HG02763 (cell line): ENCODE data around the gene MEGF11.

ENCODE experiments used
- ATAC-seq: cut with Tn5 transposase; IDR thresholded peaks from one replicate; pipeline ENCODE4 v1.9.1; 2021; ENCODE audit warnings: mild to moderate bottlenecking, moderate library complexity; ENCODE audit not compliant: unreplicated experiment

MEGF11 gene

GRCh38 chr15:65926899-65927298 lies 326.7 kb downstream of the MEGF11 start:
- ATAC-seq, result no peak

GRCh38 chr15:65926459-65926858 lies 327.1 kb downstream of the MEGF11 start:
- no peak for ATAC-seq

DNA sequence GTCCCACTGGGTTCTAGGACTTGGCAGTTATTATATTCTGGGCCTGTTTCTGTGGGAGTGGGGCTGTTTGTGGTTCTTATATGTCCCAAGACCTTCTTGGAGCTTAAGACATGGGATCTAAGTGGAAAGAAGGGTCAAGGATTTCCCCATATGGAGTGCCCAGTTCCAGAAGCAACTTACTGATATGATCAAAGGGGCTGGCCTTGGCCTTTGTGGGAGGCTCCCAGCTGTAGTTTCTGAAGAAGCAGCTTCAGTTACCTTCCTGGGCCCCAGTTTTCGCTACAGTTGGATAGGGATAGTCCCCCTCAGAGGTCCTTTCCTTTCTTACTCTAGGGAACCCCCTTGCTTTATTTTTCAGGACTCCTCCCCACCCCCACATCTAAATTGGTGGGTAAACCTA lies 328.2 kb downstream of the MEGF11 start:
- no peak for ATAC-seq

DNA sequence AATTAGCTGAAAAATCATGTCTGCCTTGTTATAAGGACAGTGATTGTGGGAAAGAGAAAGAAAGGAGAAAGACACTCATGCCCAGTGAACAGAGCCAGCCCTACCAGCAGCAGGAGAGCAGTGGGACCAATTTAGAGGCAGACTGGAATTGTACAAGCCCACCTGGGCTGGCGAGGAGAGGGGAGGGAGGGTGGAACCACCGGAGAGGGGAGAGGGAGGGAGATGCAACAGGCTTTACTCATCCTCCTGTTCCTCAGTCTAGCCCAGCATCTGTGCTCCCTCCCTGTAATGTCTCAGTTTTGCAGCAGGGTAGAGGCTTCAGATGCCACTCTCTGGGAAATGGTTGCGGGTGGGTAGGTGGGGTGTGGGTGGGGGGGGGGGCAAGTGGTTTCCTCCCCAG lies 329.5 kb downstream of the MEGF11 start:
- no peak for ATAC-seq

DNA sequence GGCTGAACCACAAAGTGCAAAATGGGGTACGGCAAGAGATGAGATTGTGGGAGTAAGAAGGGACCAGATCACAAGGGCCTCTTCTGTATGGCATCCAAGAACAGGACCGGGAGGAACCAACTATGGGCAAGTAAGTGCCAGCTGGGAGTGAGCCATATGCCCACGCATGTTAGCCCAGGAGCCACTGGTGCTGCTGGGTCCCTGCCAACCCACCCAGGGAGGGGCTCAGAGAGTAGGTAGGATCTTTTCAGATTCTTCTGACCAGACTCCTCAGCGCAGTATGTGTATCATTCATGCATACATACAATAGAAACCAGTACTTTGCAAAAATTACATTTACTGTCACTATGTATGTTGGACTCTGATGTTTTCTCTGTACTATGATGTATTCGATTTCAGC lies 330.3 kb downstream of the MEGF11 start:
- no peak for ATAC-seq

DNA sequence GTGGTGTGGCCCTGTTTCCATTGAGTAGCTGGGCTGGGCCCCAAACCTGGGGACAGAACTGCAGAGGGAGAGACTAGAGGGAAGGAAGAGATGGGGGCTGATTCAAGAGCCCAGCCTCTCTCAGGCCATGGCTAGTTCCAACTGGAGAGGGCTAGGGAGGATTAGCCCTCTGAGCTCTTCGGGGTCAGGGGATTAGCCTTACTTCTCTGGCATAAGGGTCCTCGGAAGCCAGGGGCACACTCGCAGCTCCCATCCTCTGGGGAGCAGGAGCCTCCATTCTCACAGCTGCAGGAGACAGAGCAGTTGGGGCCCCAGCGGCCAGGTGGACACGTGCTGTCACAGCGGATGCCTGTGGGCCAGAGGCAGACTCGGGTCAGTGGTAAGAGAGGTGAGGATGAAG lies 330.9 kb downstream of the MEGF11 start:
- no peak for ATAC-seq

GRCh38 chr15:65921780-65922179 lies 331.8 kb downstream of the MEGF11 start:
- ATAC-seq, result no peak

DNA sequence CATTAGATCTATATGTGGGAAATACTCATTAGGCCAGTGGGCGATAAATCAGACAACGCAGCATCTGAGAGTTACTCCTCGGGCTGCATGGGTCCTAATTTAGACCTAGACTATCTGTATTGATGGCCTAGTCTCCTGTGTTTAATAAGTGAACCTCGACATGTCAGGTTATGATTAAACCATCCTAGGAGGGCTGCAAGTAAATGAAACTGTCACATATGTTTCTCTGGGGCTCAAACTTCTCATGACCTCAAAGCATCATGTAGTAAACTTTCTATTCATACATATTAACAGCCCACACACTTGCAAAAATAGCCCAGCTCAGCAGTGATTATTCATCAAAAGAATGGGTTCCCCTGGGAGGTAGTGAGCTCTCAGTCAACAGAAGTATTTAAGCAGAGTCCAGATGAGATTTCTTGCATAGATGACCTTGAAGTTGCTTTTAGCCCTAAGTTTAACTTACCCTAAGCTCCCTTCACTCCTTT lies 332.7 kb downstream of the MEGF11 start:
- no peak for ATAC-seq

DNA sequence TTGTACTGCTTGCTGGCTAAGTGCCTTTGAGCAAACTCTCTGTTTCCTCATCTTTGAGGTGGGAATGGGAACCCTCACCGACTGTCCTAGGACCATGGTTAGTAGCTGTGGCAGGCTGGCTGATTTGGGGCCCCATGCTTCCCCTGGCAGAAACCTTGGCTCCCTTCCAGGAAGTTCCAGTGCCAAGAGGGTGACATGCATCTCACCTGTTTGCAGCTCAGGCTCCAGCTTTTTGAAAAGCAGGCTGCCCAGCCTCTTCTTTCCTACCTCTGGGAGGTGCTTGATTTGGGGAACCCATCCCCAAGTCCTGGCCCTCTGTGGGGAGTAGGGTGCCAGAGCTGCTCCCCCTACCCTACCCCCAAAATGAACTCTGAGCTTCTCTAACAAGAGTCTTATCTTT lies 333.4 kb downstream of the MEGF11 start:
- no peak for ATAC-seq

DNA sequence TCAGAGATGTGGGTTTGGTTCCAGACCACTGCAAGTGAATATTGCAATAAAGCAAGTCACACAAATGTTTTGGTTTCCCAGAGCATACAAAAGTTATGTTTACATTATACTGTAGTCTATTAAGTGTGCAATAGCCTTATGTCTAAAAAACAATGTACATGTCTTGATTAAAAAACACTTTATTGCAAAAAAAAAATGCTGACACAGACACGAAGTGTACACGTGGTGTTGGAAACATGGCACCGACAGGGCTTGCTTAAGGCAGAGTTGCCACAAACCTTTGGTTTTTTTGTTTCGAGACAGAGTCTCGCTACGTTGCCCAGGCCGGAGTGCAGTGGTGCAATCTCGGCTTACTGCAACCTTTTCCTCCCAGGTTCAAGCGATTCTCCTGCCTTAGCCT lies 334.2 kb downstream of the MEGF11 start:
- ATAC-seq, result no peak

DNA sequence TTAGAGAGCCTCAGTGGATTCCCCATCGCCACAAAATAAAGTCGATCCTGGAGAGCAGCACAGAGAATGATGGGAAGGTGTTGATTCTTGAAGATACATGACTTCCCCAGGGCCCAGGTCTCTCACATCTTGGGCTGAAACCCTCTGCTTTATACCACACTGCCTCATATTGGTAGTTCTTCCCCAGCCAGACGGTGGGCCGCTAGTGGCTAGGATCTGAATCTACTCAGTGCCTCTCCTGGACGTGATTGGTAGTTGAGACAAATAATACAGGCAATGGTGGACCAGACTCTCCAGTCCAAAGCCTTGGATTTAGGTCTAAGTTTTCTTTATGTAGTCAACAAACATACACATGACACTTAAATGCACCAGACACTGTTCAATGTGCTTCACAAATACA lies 334.6 kb downstream of the MEGF11 start:
- ATAC-seq, result no peak

DNA sequence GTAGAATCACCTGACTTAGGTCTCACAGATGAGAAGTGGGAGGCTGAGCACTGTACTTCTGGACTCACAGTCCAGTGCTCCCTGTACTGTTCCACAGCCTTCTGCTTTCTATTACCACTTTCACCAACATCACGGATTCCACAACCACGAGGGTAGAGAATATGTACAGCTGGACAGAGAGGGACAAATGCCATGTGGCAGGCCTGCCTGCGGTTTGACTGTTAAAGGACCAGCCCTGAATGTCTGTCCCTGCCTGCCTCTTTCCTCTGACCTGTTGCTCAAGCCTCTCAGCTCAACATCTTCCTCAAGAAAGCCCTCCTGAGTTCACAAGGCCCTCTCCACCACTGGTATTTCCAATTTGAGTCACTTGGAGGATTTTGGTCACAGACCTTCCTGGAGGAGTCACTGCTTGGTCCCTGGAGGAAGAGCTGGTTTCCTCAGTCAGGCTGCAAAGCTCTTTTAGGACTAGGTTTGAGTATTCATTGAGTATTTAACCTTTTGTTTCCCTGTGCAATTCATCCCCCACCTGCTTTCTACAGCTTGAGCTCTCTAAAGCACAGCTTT lies 335.1 kb downstream of the MEGF11 start:
- ATAC-seq, result no peak

GRCh38 chr15:65917936-65918335 lies 335.6 kb downstream of the MEGF11 start:
- no peak for ATAC-seq

DNA sequence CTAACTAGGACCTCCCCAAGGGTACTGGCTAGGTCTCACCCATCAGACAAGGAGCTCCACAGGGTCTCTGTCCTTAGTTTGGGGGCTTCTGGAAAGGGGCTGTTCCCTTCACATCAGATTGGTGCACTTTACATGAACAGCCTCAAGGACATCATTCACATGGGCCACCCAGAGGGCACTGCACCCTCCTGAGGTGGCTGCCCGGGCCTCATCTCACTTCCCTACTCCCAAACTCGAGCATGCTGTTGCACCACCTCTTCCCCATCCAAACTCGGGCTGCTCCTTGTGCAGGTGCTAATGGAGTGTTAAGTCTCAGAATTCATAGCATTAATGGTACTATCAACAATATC lies 336.2 kb downstream of the MEGF11 start:
- no peak for ATAC-seq

GRCh38 chr15:65916664-65917406 lies 336.7 kb downstream of the MEGF11 start:
- peak; percentile 51 for ATAC-seq

DNA sequence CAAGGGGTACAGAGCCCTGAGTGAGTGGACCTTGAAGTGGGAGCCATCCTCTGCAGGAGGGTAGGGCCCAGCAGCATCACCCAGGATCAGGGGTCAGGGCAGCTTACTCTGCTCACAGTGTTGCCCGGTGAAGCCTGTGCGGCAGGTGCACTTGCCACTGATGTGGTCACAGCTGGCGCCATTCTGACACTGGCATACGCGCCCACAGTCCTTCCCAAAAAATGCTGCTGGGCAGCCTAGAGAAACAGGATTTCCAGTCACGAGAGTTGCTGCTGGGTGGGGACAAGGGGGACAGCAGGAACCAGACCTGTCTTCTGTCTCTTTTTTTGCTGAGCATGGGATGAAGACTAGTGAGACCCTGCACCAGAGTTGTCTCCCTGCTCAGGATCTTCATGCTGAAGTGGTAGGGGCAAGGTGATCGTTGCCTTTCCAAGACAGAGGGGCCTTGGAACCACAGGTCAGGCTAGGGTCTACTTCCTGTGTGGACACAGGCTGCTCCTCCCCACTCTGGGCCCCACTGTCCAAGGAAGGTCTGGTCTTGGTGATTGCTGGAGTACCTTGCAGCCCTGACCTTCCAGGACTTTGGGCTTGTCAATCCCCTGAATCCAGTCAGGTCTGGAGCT lies 337.4 kb downstream of the MEGF11 start:
- no peak for ATAC-seq

DNA sequence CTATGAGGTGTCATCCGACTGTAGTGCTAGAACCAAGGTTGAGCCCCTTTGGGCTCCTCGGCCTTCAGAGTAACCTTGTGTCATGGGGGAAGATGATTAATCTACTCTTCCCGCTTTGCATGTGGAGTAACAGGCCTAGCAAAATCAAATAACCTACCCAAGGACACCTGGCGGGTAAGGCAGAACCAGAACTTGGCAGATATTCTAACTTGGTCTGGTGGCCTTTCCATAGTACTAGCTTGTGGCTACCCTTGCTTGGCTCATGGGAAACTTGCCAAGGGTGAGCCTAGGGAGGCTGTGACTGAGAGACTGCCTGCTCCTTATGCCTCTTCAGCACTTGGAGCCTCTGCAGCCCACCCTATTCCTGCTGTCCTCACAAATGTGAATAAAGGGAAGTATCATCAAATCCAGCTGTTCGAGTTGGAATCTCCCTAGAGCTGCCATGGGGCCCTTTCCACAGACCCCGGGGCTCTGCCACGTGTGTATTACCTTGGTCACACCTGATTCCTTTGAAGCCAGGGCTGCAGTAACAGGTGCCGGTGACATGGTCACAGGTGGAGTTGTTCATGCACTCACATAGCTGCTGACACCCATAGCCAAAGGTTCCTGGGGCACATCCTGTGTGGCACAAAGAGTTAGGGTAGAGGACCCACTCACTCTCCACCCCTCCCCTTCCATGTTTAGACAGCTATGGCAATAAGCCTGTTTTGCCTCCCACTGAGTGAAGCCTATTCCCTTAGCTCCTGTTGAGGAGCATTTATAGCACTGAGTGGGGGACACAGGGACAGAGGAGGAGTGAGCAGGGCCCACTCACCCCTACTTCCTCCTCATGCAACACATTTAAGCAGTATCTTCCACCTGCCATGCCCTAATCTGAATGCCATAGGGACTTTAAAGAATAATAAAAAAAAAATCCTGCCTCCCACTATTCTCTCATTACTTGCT lies 338.3 kb downstream of the MEGF11 start:
- ATAC-seq, result no peak

DNA sequence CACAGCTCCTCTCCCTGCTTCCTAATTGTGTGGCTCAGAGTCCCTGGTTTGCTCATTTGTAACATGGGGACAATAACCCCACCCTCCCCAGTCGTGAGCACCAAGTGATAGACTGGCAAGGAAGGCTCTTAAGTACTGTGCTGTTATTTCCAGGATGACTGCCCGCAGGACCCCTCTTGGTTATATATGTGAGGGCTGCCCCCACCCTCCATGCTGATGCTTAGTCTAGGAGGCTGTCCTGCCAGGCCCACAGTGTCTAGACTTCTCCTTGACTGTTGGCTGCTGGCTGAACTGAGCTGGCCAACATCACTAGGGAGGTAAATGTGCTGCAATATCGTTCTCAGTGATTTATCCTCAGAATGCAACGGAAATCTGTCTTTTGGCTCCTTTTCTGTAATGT lies 339.2 kb downstream of the MEGF11 start:
- ATAC-seq, result no peak

- no peak for ATAC-seq
Measured at GRCh38 chr15:65913631-65914199, 339.8 kb downstream of the MEGF11 start.

- ATAC-seq, result no peak
Measured at GRCh38 chr15:65912235-65912634, 341.3 kb downstream of the MEGF11 start.

GRCh38 chr15:65910341-65910740 lies 343.2 kb downstream of the MEGF11 start:
- ATAC-seq, result no peak
